Measurements from ENCODE around the gene C1orf94.

- TF ChIP-seq CTCF (conservative IDR thresholded peaks at IDR 0.05 in 1 of 2, IDR thresholded peaks at IDR 0.05 in 1 of 2; ENCODE audit: extremely low read depth in 1 of 2, insufficient read depth in 1 of 2, low read depth in 1 of 2, low read length in 2 of 2) (no peak), EZH2 (IDR thresholded peaks at IDR 0.05; ENCODE audit: borderline replicate concordance, low read length) (no peak)
Measured at GRCh38 chr1:34266127-34266951, 89.6 kb downstream of the C1orf94 start.

All from mammary epithelial cell (primary cell).